PFSK-1 (cell line): ENCODE data around the gene C22orf42.

ENCODE experiments used
- FOXP2 ChIP-seq: optimal IDR thresholded peaks from 2 replicates; pipeline ENCODE3; 2011; ENCODE audit warnings: borderline replicate concordance, control low read depth, inconsistent platforms; ENCODE audit not compliant: insufficient read depth; ENCODE audit errors: extremely low read length, extremely low read depth
- POLR2AphosphoS5 ChIP-seq: IDR thresholded peaks from 2 replicates; pipeline ENCODE4 v1.6.1; 2012; ENCODE audit warnings: low read depth, mild to moderate bottlenecking, control low read depth, low read length, moderate library complexity
- SIN3A ChIP-seq: IDR thresholded peaks from 2 replicates; pipeline ENCODE4 v1.6.1; 2012; ENCODE audit warnings: mild to moderate bottlenecking, low read length, moderate library complexity, borderline replicate concordance; ENCODE audit not compliant: insufficient read depth
- TAF1 ChIP-seq: IDR thresholded peaks from 2 replicates; pipeline ENCODE4 v1.6.1; 2012; ENCODE audit warnings: low read length, control low read depth, borderline replicate concordance; ENCODE audit not compliant: insufficient read depth
- TF ChIP-seq, protein P1 (sequence below), 2 experiments: IDR thresholded peaks; 2 replicates each; pipeline versions ENCODE4 v1.6.1 to v1.8.0; 2011 to 2012; ENCODE audit warnings: low read depth in 2 of 2, low read length in 2 of 2, control low read depth in 1 of 2, inconsistent platforms in 1 of 2, mild to moderate bottlenecking in 1 of 2, moderate library complexity in 1 of 2; ENCODE audit not compliant: insufficient read depth in 1 of 2

The C22orf42 gene

DNA sequence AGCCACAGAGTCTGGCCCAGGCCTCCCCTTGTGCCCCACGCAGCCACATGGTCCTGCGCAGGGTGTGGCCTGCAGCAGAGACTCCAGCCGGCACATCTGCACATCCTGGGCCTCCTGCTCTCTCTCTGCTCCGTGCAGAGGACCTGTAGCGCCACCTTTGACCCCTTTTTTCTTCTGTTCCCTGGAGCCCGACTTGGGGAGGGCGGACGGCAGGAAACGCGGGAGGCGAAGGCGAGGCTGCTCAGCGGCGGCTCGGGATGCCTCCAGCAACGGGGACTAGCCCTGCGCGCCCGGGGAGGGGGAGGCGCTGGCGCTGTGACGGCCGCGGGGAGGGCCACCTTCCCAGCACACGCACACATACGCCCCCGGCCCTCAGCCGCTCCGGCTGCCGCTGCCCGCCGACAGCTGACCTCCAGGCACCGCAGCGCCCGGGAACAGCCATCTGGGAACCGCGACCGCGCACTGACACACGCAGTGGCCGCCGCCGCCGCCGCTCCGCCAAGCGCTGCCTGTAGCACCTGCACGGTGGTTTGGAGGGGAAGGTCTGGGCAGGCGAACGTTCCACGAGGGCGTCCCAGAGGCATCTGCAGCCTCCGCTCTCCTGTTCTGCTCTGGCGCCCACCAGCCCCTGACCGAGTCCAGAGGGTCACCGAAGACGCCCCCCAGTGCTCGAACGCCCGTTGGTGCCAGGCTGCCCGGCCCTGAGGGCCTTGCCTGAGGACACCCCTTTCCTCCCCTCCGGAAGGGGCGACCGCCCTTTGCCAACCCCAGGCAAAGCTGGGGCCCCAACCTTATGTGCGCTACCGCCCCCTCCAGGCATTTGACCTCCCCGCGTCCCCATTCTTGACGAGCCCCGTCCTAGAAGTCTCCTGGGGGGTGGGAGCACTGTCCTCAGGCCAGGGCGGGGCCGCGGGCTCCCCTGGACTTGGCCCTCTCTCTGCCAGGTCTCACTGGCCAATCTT lies 16.9 kb upstream of the C22orf42 start:
- no peak for TF ChIP-seq POLR2AphosphoS5
- TF ChIP-seq, protein P1, sequence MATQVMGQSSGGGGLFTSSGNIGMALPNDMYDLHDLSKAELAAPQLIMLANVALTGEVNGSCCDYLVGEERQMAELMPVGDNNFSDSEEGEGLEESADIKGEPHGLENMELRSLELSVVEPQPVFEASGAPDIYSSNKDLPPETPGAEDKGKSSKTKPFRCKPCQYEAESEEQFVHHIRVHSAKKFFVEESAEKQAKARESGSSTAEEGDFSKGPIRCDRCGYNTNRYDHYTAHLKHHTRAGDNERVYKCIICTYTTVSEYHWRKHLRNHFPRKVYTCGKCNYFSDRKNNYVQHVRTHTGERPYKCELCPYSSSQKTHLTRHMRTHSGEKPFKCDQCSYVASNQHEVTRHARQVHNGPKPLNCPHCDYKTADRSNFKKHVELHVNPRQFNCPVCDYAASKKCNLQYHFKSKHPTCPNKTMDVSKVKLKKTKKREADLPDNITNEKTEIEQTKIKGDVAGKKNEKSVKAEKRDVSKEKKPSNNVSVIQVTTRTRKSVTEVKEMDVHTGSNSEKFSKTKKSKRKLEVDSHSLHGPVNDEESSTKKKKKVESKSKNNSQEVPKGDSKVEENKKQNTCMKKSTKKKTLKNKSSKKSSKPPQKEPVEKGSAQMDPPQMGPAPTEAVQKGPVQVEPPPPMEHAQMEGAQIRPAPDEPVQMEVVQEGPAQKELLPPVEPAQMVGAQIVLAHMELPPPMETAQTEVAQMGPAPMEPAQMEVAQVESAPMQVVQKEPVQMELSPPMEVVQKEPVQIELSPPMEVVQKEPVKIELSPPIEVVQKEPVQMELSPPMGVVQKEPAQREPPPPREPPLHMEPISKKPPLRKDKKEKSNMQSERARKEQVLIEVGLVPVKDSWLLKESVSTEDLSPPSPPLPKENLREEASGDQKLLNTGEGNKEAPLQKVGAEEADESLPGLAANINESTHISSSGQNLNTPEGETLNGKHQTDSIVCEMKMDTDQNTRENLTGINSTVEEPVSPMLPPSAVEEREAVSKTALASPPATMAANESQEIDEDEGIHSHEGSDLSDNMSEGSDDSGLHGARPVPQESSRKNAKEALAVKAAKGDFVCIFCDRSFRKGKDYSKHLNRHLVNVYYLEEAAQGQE (IDR thresholded peaks at IDR 0.05; ENCODE audit: insufficient read depth in 1 of 2, low read depth in 2 of 2, low read length in 2 of 2), result no peak
- TF ChIP-seq SIN3A, result no peak
- no peak for TF ChIP-seq FOXP2
- no peak for TF ChIP-seq TAF1

DNA sequence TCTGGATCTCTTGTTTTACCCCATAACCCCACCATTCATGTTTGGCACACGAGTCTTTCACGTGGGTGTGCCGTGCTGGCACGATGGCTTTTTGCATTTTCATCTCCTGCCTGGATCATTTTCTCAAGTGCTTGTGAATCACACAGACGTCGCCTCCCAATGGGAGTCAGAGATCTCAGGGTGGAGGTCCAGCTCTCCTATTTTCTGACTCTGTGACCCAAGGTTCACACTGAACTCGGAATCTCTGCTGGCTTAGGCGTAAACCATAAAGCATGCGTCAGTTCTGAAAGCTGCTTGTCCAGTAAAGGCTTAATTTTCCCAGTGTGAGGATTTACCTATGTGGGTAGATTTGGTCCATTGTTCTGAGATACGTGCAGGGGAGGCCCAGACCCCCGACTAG lies 16.0 kb upstream of the C22orf42 start:
- TF ChIP-seq SIN3A (no peak), FOXP2 (no peak), POLR2AphosphoS5 (no peak), TAF1 (no peak)
- TF ChIP-seq, protein P1 (IDR thresholded peaks at IDR 0.05; ENCODE audit: insufficient read depth in 1 of 2, low read depth in 2 of 2, low read length in 2 of 2), result no peak

DNA sequence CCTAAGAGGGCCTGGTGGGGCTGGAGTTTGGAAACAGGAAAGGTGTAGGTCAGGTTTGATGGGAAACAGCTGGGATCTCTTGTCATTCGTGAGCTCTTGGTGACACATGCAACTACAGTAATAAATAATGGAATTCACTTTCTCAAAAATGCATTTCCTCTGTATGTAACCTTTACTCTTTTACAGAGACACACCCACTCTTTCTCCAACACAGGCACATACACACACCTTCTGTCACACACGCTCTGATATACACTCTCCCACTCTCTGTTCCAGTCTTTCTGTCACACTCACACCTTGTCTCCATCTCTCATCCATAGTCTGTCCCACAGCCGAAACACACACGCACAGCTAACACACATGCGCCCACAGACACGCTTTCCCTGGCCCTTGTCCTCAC lies 6.6 kb upstream of the C22orf42 start:
- TF ChIP-seq FOXP2 (no peak), POLR2AphosphoS5 (no peak), TAF1 (no peak), SIN3A (no peak)
- TF ChIP-seq, protein P1 (IDR thresholded peaks at IDR 0.05; ENCODE audit: insufficient read depth in 1 of 2, low read depth in 2 of 2, low read length in 2 of 2), result no peak

DNA sequence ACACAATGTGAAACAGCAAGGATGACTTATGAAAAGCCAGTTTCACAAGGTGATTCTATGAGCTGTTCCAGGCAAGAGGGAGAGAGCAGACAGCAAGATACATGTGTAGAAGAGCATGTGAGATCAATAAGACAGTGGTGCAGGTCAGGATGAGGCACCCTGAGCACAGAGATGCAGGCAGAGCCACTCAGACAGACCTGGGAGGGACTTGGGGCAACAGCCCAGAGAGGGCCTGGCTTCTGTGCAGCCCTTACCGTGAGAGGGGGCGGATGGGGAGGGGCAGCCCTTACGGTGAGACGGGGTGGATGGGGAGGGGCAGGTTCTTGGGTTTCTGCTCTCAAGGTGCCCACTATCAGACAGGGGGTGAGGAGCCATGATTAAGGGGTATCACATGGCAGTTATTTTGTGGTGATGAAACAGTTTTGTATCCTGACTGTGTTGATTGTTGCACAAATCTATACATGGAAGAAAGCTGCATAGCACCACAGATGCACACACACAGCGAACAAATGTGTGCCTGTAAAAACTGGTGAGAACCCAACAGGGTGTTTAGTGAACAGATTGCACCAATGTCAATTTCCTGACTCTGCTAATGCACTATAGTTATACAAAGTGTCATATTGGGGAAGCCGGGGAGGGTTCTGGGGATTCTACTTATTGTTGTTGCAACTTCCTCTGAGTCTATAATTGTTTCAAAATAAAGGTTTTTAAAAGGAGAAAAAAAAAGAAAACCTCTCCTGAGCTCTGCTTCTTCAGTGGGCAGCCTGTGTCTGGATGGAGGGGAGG lies 5.2 kb upstream of the C22orf42 start:
- TF ChIP-seq SIN3A, result no peak
- no peak for TF ChIP-seq FOXP2
- TF ChIP-seq, protein P1 (IDR thresholded peaks at IDR 0.05; ENCODE audit: insufficient read depth in 1 of 2, low read depth in 2 of 2, low read length in 2 of 2), result no peak
- no peak for TF ChIP-seq POLR2AphosphoS5
- TF ChIP-seq TAF1, result no peak
